ENCODE measurements around the gene MANEA.

The MANEA gene

DNA sequence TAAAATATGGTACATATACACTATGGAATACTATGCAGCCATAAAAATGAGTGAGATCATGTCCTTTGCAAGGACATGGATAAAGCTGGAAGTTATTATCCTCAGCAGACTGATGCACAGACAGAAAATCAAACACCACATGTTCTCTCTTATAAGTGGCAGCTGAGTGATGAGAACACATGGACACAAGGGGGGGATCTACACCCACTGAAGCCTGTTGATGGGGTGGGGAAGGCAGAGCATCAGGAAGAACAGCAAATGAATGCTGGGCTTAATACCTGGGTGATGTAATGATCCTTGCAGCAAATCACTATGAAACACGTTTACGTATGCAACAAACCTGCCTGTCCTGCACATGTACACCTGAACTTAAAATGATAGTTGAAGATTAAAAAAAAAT is 71.3 kb downstream of the MANEA start:
- H3K27me3 Mint-ChIP-seq, result peaks cover 6% of the 10 kb centered on the region
- no peak overlapping the region for H3K27ac Mint-ChIP-seq
- H3K36me3 Mint-ChIP-seq, result no peaks in the 10 kb centered on the region
- H3K9me3 Mint-ChIP-seq, result no peaks in the 10 kb centered on the region
- no peaks in the 10 kb centered on the region for H3K4me1 Mint-ChIP-seq
- no peak overlapping the region for H3K4me3 Mint-ChIP-seq

DNA sequence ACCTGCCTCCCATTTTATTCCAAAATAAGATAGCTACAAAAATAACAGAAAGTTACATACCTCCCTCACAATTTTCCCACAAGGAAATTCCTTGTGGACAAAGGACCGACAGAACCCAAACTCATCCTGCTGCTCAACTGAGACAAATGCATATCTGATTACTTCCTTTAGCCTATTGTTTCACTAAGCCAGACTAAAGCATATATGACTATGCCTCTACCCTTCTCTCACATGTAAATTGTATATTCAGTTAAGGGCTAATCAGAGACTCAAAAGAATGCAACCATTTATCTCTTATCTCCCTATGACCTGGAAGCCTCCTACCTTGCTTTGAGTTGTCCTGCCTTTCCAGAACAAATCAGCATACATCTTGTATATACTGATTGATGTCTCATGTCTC is 72.1 kb downstream of the MANEA start:
- H3K27ac Mint-ChIP-seq, result no peak overlapping the region
- peaks cover 6% of the 10 kb centered on the region for H3K27me3 Mint-ChIP-seq

DNA sequence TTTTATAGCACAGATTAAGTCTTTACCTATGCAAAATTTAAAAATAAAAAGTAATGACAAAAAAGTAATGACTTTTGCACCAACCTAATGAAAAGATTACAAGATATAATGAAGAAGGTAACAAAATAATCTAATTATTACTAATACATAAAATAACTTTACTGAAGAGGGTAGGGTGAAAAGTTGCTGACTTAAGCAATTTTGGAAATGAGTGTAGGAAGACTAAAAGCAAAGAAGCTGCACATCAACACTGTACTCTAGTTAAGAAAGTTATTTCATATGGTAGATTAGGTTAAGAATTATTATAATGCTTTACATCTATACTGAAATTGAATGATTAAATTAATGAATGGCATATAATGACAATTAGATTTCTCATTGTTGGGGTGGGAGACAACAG is 76.8 kb downstream of the MANEA start:
- Mint-ChIP-seq H3K27me3 (peaks cover 8% of the 10 kb centered on the region), H3K27ac (no peak overlapping the region), H3K9me3 (no peaks in the 10 kb centered on the region), H3K4me3 (no peak overlapping the region), H3K36me3 (no peaks in the 10 kb centered on the region), H3K4me1 (no peaks in the 10 kb centered on the region)

More for the DNA sequence above, 72.1 kb downstream of the MANEA start:
- H3K9me3 Mint-ChIP-seq, result no peaks in the 10 kb centered on the region
- no peaks in the 10 kb centered on the region for H3K36me3 Mint-ChIP-seq
- H3K4me1 Mint-ChIP-seq, result no peaks in the 10 kb centered on the region
- H3K4me3 Mint-ChIP-seq, result no peak overlapping the region

DNA sequence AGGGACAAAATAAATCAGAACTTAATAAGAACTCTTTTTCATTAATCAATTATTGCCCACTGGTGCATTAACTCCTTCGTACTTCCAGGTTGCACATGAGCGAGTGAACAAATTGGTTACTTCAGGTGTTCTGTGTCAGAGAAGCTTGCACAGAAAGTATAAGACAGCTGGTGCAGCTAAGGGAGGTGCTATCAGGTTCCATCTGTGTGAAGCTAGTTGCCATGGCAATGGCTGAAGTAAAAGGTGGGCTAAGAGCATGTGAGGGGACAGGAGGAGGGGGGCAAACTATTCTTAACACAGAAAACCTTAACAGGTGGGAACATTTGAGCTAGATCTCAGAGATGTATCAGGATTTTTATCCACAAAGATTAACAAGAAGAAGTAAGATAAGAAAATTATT is 81.6 kb downstream of the MANEA start:
- Mint-ChIP-seq H3K27me3 (peaks cover 7% of the 10 kb centered on the region), H3K4me3 (no peak overlapping the region), H3K4me1 (no peaks in the 10 kb centered on the region), H3K27ac (no peak overlapping the region), H3K9me3 (no peaks in the 10 kb centered on the region), H3K36me3 (no peaks in the 10 kb centered on the region)
